Fibroblast of lung (primary cell): ENCODE measurements around the gene MAPK4. TPM values are rescaled to one million over a fixed set of nuclear protein-coding genes. Genes with fewer than 3 reads are reported as not detected.
"Not testable (repeated sequence)": the region's sequence is repeated elsewhere in the genome, so short reads cannot be mapped to it uniquely, and the experiment has no call there.

Source experiments
- DNase-seq, 2 donors: peaks; one replicate each; pipeline versions ENCODE4 v3.0.0 to v3.0.0-alpha.2; 2010; ENCODE audit warnings: low read depth in 2 of 2
- H2AFZ ChIP-seq: 2 replicates; pipeline ENCODE4 v1.5.1; 2012; ENCODE audit warnings: low read length, control low read depth, inconsistent platforms
- H3K27ac ChIP-seq: 2 replicates; pipeline ENCODE4 v1.5.1; 2011; ENCODE audit warnings: low read length, control low read depth; ENCODE audit not compliant: insufficient read depth
- H3K27me3 ChIP-seq: 2 replicates; pipeline ENCODE4 v1.5.1; 2011; ENCODE audit warnings: mild to moderate bottlenecking, low read length; ENCODE audit not compliant: control insufficient read depth, insufficient read depth
- H3K36me3 ChIP-seq: 2 replicates; pipeline ENCODE4 v1.5.1; 2011; ENCODE audit warnings: low read length; ENCODE audit not compliant: control insufficient read depth, insufficient read depth
- H3K4me1 ChIP-seq: 2 replicates; pipeline ENCODE4 v1.5.1; 2011; ENCODE audit warnings: low read length; ENCODE audit not compliant: control insufficient read depth, insufficient read depth; ENCODE audit errors: extremely low read depth
- H3K4me2 ChIP-seq: 2 replicates; pipeline ENCODE4 v1.5.1; 2011; ENCODE audit warnings: low read length, control low read depth; ENCODE audit not compliant: insufficient read depth; ENCODE audit errors: extremely low read depth
- H3K4me3 ChIP-seq, 4 experiments: fragments of 200-600 bp in 1 of 4; sonication (generic) in 1 of 4; replicated peaks in 1 of 4; 2 replicates each; pipeline ENCODE4 v1.5.1; 2011 to 2016; ENCODE audit warnings: low read length in 4 of 4, low read depth in 3 of 4, mild to moderate bottlenecking in 3 of 4, control low read depth in 2 of 4, inconsistent platforms in 1 of 4, mixed read lengths in 1 of 4; ENCODE audit not compliant: insufficient read depth in 1 of 4; ENCODE audit errors: control extremely low read depth in 1 of 4
- H3K79me2 ChIP-seq: 2 replicates; pipeline ENCODE4 v1.5.1; 2012; ENCODE audit warnings: mild to moderate bottlenecking, low read length, inconsistent platforms; ENCODE audit not compliant: control insufficient read depth, insufficient read depth
- H3K9ac ChIP-seq: 2 replicates; pipeline ENCODE4 v1.5.1; 2011; ENCODE audit warnings: mild to moderate bottlenecking, low read length, control low read depth; ENCODE audit not compliant: insufficient read depth
- H3K9me3 ChIP-seq: 2 replicates; pipeline ENCODE4 v1.5.1; 2012; ENCODE audit warnings: low read depth, low read length; ENCODE audit not compliant: control insufficient read depth, insufficient read depth
- H4K20me1 ChIP-seq: 2 replicates; pipeline ENCODE4 v1.5.1; 2011; ENCODE audit warnings: low read length; ENCODE audit not compliant: control insufficient read depth, insufficient read depth; ENCODE audit errors: extremely low read depth
- CTCF ChIP-seq, 2 donors: IDR thresholded peaks in 1 of 2; conservative IDR thresholded peaks in 1 of 2; 1 replicate in 1 of 2; 2 replicates in 1 of 2; pipeline ENCODE4 v1.5.1; 2011 to 2012; ENCODE audit warnings: low read length in 2 of 2, control low read depth in 1 of 2, inconsistent platforms in 1 of 2, low read depth in 1 of 2, mild to moderate bottlenecking in 1 of 2
- EZH2 ChIP-seq: IDR thresholded peaks from 2 replicates; pipeline ENCODE4 v1.5.1; 2012; ENCODE audit warnings: low read length, control low read depth, mild to moderate bottlenecking; ENCODE audit errors: missing control alignments
- polyA plus RNA-seq, 2 donors: library from polyadenylated mRNA; depleted of rRNA in 1 of 2; stranded (reverse) in 1 of 2; unstranded in 1 of 2; fragments of >200 nt; gene quantifications; 2 replicates each; pipeline ENCODE4 v1.2.1, GENCODE V29; 2011 to 2012; ENCODE audit warnings: missing spikeins in 1 of 2
- total RNA-seq: library from RNA; depleted of rRNA; stranded (reverse); fragments of >200 nt; gene quantifications from 2 replicates; pipeline ENCODE4 v1.2.1, GENCODE V29; 2014

The MAPK4 gene
- total and polyA plus RNA-seq, 2 donors (not counting 1 experiment from before 2014, with no cell fraction given) = not detected

GRCh38 chr18:50523165-50523564 lies 36.7 kb upstream of the MAPK4 start:
- Histone ChIP-seq H3K4me1 (no peaks in the 10 kb centered on the region), H3K9ac (no peak overlapping the region), H3K4me2 (no peak overlapping the region), H3K4me3 (no peak overlapping the region), H2AFZ (no peak overlapping the region), H3K27ac (no peak overlapping the region), H3K79me2 (no peaks in the 10 kb centered on the region), H3K36me3 (no peaks in the 10 kb centered on the region), H3K27me3 (no peaks in the 10 kb centered on the region), H4K20me1 (no peaks in the 10 kb centered on the region), H3K9me3 (no peaks in the 10 kb centered on the region)
- TF ChIP-seq EZH2 = no peak
- no peak for TF ChIP-seq CTCF (conservative IDR thresholded peaks at IDR 0.05 in 1 of 2, IDR thresholded peaks at IDR 0.05 in 1 of 2; ENCODE audit: low read depth in 1 of 2, low read length in 2 of 2)
- no peak for DNase-seq

GRCh38 chr18:50527636-50528307 lies 32.1 kb upstream of the MAPK4 start:
- Histone ChIP-seq H3K4me3 (no peak overlapping the region), H2AFZ (no peak overlapping the region), H3K4me1 (no peaks in the 10 kb centered on the region), H3K9me3 (no peaks in the 10 kb centered on the region), H4K20me1 (no peaks in the 10 kb centered on the region), H3K27me3 (no peaks in the 10 kb centered on the region), H3K79me2 (no peaks in the 10 kb centered on the region), H3K4me2 (no peak overlapping the region), H3K27ac (no peak overlapping the region), H3K36me3 (no peaks in the 10 kb centered on the region), H3K9ac (no peak overlapping the region)
- TF ChIP-seq CTCF (conservative IDR thresholded peaks at IDR 0.05 in 1 of 2, IDR thresholded peaks at IDR 0.05 in 1 of 2; ENCODE audit: low read depth in 1 of 2, low read length in 2 of 2) = no peak
- no peak for TF ChIP-seq EZH2
- DNase-seq = no peak

- Histone ChIP-seq H3K79me2 (no peaks in the 10 kb centered on the region), H3K4me2 (no peak overlapping the region), H3K4me1 (no peaks in the 10 kb centered on the region)
Observed at GRCh38 chr18:50528806-50529205, 31.1 kb upstream of the MAPK4 start.

GRCh38 chr18:50533822-50534221 lies 26.1 kb upstream of the MAPK4 start:
- not testable (repeated sequence) for H2AFZ ChIP-seq, H3K9ac ChIP-seq, H3K36me3 ChIP-seq, H3K27ac ChIP-seq, H3K79me2 ChIP-seq, H3K4me3 ChIP-seq, DNase-seq, H3K4me1 ChIP-seq, H4K20me1 ChIP-seq, H3K9me3 ChIP-seq, H3K27me3 ChIP-seq, H3K4me2 ChIP-seq

More at GRCh38 chr18:50528806-50529205, 31.1 kb upstream of the MAPK4 start:
- no peaks in the 10 kb centered on the region for H3K27me3 ChIP-seq
- no peak overlapping the region for H3K4me3 ChIP-seq
- no peaks in the 10 kb centered on the region for H4K20me1 ChIP-seq
- DNase-seq = no peak
- no peak overlapping the region for H2AFZ ChIP-seq
- H3K27ac ChIP-seq = no peak overlapping the region
- H3K36me3 ChIP-seq = no peaks in the 10 kb centered on the region
- no peak overlapping the region for H3K9ac ChIP-seq
- no peak for TF ChIP-seq CTCF (conservative IDR thresholded peaks at IDR 0.05 in 1 of 2, IDR thresholded peaks at IDR 0.05 in 1 of 2; ENCODE audit: low read depth in 1 of 2, low read length in 2 of 2)
- TF ChIP-seq EZH2 = no peak
- H3K9me3 ChIP-seq = no peaks in the 10 kb centered on the region

GRCh38 chr18:50544476-50544875 lies 15.4 kb upstream of the MAPK4 start:
- not testable (repeated sequence) for H3K27me3 ChIP-seq, H3K4me2 ChIP-seq, H2AFZ ChIP-seq, H3K36me3 ChIP-seq, H4K20me1 ChIP-seq, H3K9me3 ChIP-seq, H3K9ac ChIP-seq, H3K4me1 ChIP-seq, H3K27ac ChIP-seq, H3K79me2 ChIP-seq, H3K4me3 ChIP-seq, DNase-seq
